ENCODE data around the gene CFAP77. TPM values are rescaled to one million over a fixed set of nuclear protein-coding genes. Genes with fewer than 3 reads are reported as not detected.

Gene CFAP77
- total RNA-seq, 1 donor from 2014 or later, result 0.36 TPM

GRCh38 chr9:132487980-132488535 lies 78.0 kb downstream of the CFAP77 start:
- FAIRE-seq (no peak), DNase-seq (ENCODE audit: low read depth) (no peak)
- Histone ChIP-seq H3K27me3 (ENCODE audit: insufficient read depth, low read length) (peaks cover 42% of the 10 kb centered on the region), H3K36me3 (ENCODE audit: insufficient read depth, low read length) (no peaks in the 10 kb centered on the region), H3K79me2 (ENCODE audit: insufficient read depth, low read length) (no peaks in the 10 kb centered on the region), H3K4me2 (ENCODE audit: low read length) (no peak overlapping the region), H3K4me1 (ENCODE audit: insufficient read depth, low read length) (no peaks in the 10 kb centered on the region), H3K9me3 (ENCODE audit: insufficient read depth, low read depth, low read length) (no peaks in the 10 kb centered on the region), H2AFZ (ENCODE audit: low read depth, low read length) (no peak overlapping the region), H4K20me1 (ENCODE audit: insufficient read depth, low read length) (no peaks in the 10 kb centered on the region), H3K27ac (ENCODE audit: low read depth, low read length) (no peak overlapping the region), H3K9ac (ENCODE audit: low read length) (no peak overlapping the region), H3K4me3 (ENCODE audit: insufficient read depth, low read depth, low read length) (no peak overlapping the region)
- Mint-ChIP-seq H3K27me3 (ENCODE audit: low read depth, unreplicated experiment) (peaks cover 56% of the 10 kb centered on the region), H3K36me3 (ENCODE audit: low read depth, unreplicated experiment) (peaks cover under 1% of the 10 kb centered on the region), H3K4me3 (ENCODE audit: unreplicated experiment) (no peak overlapping the region), H3K4me1 (ENCODE audit: low read depth, unreplicated experiment) (no peaks in the 10 kb centered on the region), H3K27ac (ENCODE audit: unreplicated experiment) (no peak overlapping the region), H3K9me3 (ENCODE audit: unreplicated experiment) (peaks cover 8% of the 10 kb centered on the region)
- TF ChIP-seq CTCF (IDR thresholded peaks at IDR 0.05; ENCODE audit: insufficient read depth, low read depth, low read length) (no peak), EZH2 (IDR thresholded peaks at IDR 0.05; ENCODE audit: insufficient read depth, low read length) (no peak)

- no peaks in the 10 kb centered on the region for H4K20me1 ChIP-seq (ENCODE audit: insufficient read depth, low read length)
- no peak overlapping the region for H2AFZ ChIP-seq (ENCODE audit: low read depth, low read length)
- H3K4me1 Mint-ChIP-seq (ENCODE audit: low read depth, unreplicated experiment), result no peaks in the 10 kb centered on the region
- H3K27me3 ChIP-seq (ENCODE audit: insufficient read depth, low read length), result peaks cover 45% of the 10 kb centered on the region
- no peak overlapping the region for H3K27ac Mint-ChIP-seq (ENCODE audit: unreplicated experiment)
- H3K9me3 ChIP-seq (ENCODE audit: insufficient read depth, low read depth, low read length), result no peaks in the 10 kb centered on the region
- no peak for TF ChIP-seq EZH2 (IDR thresholded peaks at IDR 0.05; ENCODE audit: insufficient read depth, low read length)
- no peak for TF ChIP-seq CTCF (IDR thresholded peaks at IDR 0.05; ENCODE audit: insufficient read depth, low read depth, low read length)
- peaks cover 50% of the 10 kb centered on the region for H3K27me3 Mint-ChIP-seq (ENCODE audit: low read depth, unreplicated experiment)
- H3K36me3 Mint-ChIP-seq (ENCODE audit: low read depth, unreplicated experiment), result peaks cover 3% of the 10 kb centered on the region
- DNase-seq (ENCODE audit: low read depth) (no peak), FAIRE-seq (no peak)
- H3K9me3 Mint-ChIP-seq (ENCODE audit: unreplicated experiment), result peaks cover 12% of the 10 kb centered on the region
- H3K4me2 ChIP-seq (ENCODE audit: low read length), result no peak overlapping the region
- no peaks in the 10 kb centered on the region for H3K4me1 ChIP-seq (ENCODE audit: insufficient read depth, low read length)
- H3K36me3 ChIP-seq (ENCODE audit: insufficient read depth, low read length), result no peaks in the 10 kb centered on the region
- H3K79me2 ChIP-seq (ENCODE audit: insufficient read depth, low read length), result no peaks in the 10 kb centered on the region
- no peak overlapping the region for H3K4me3 ChIP-seq (ENCODE audit: insufficient read depth, low read depth, low read length)
- H3K4me3 Mint-ChIP-seq (ENCODE audit: unreplicated experiment), result no peak overlapping the region
- H3K9ac ChIP-seq (ENCODE audit: low read length), result no peak overlapping the region
- no peak overlapping the region for H3K27ac ChIP-seq (ENCODE audit: low read depth, low read length)
Observed at GRCh38 chr9:132488626-132489025, 78.6 kb downstream of the CFAP77 start.

- peaks cover 43% of the 10 kb centered on the region for H3K27me3 ChIP-seq (ENCODE audit: insufficient read depth, low read length)
- no peak overlapping the region for H3K4me3 ChIP-seq (ENCODE audit: insufficient read depth, low read depth, low read length)
- no peaks in the 10 kb centered on the region for H3K4me1 ChIP-seq (ENCODE audit: insufficient read depth, low read length)
- no peak overlapping the region for H3K4me2 ChIP-seq (ENCODE audit: low read length)
- TF ChIP-seq CTCF (IDR thresholded peaks at IDR 0.05; ENCODE audit: insufficient read depth, low read depth, low read length), result no peak
- TF ChIP-seq EZH2 (IDR thresholded peaks at IDR 0.05; ENCODE audit: insufficient read depth, low read length), result no peak
- H4K20me1 ChIP-seq (ENCODE audit: insufficient read depth, low read length), result no peaks in the 10 kb centered on the region
- H3K4me1 Mint-ChIP-seq (ENCODE audit: low read depth, unreplicated experiment), result no peaks in the 10 kb centered on the region
- peaks cover 18% of the 10 kb centered on the region for H3K9me3 Mint-ChIP-seq (ENCODE audit: unreplicated experiment)
- H2AFZ ChIP-seq (ENCODE audit: low read depth, low read length), result no peak overlapping the region
- peaks cover 3% of the 10 kb centered on the region for H3K36me3 Mint-ChIP-seq (ENCODE audit: low read depth, unreplicated experiment)
- FAIRE-seq (no peak), DNase-seq (ENCODE audit: low read depth) (no peak)
- H3K9ac ChIP-seq (ENCODE audit: low read length), result no peak overlapping the region
- no peak overlapping the region for H3K27ac Mint-ChIP-seq (ENCODE audit: unreplicated experiment)
- H3K9me3 ChIP-seq (ENCODE audit: insufficient read depth, low read depth, low read length), result no peaks in the 10 kb centered on the region
- H3K27ac ChIP-seq (ENCODE audit: low read depth, low read length), result no peak overlapping the region
- H3K36me3 ChIP-seq (ENCODE audit: insufficient read depth, low read length), result no peaks in the 10 kb centered on the region
- no peak overlapping the region for H3K4me3 Mint-ChIP-seq (ENCODE audit: unreplicated experiment)
- no peaks in the 10 kb centered on the region for H3K79me2 ChIP-seq (ENCODE audit: insufficient read depth, low read length)
- peaks cover 41% of the 10 kb centered on the region for H3K27me3 Mint-ChIP-seq (ENCODE audit: low read depth, unreplicated experiment)
Observed at GRCh38 chr9:132489536-132489935, 79.5 kb downstream of the CFAP77 start.
